Activated naive CD4-positive, alpha-beta T cell (primary cell): ENCODE results near the gene MAST1.
"Not testable (repeated sequence)": the region's sequence is repeated elsewhere in the genome, so short reads cannot be mapped to it uniquely, and the experiment has no call there.

Experiments
- DNase-seq, 4 experiments: peaks; one replicate each; lab custom pipeline; 2025; lab: John Stamatoyannopoulos, UW

Gene MAST1

GRCh38 chr19:12840091-12841079, 2.1 kb downstream of the MAST1 start:
- no peak for DNase-seq

- no peak for DNase-seq
These were observed 2.8 kb downstream of the MAST1 start for GRCh38 chr19:12841094-12841493.

- no peak for DNase-seq
These were observed 4.2 kb downstream of the MAST1 start for GRCh38 chr19:12842511-12842910.

GRCh38 chr19:12843328-12843727, 5.0 kb downstream of the MAST1 start:
- DNase-seq = no peak

GRCh38 chr19:12843999-12844732, 5.9 kb downstream of the MAST1 start:
- no peak for DNase-seq

- not testable (repeated sequence) for DNase-seq
These were observed 8.3 kb downstream of the MAST1 start for GRCh38 chr19:12846613-12847012.

GRCh38 chr19:12847159-12848139, 9.1 kb downstream of the MAST1 start:
- DNase-seq = peak; percentile 60 to 87 (median 81)

GRCh38 chr19:12856653-12857052, 18.3 kb downstream of the MAST1 start:
- no peak for DNase-seq

- no peak for DNase-seq
These were observed 20.0 kb downstream of the MAST1 start for GRCh38 chr19:12858041-12858928.

GRCh38 chr19:12859546-12859945, 21.2 kb downstream of the MAST1 start:
- no peak for DNase-seq

- DNase-seq = no peak
These were observed 25.8 kb downstream of the MAST1 start for GRCh38 chr19:12864143-12864542.

GRCh38 chr19:12864721-12865715, 26.7 kb downstream of the MAST1 start:
- no peak for DNase-seq

GRCh38 chr19:12865746-12866415, 27.6 kb downstream of the MAST1 start:
- DNase-seq = no peak

GRCh38 chr19:12866416-12867119, 28.3 kb downstream of the MAST1 start:
- no peak for DNase-seq

- DNase-seq = peak in 3 of 4 experiments; percentile 32 to 57 (median 55)
These were observed 29.1 kb downstream of the MAST1 start for GRCh38 chr19:12867120-12868099.

GRCh38 chr19:12868540-12869112, 30.3 kb downstream of the MAST1 start:
- no peak for DNase-seq

GRCh38 chr19:12871681-12872080, 33.4 kb downstream of the MAST1 start:
- DNase-seq = no peak
